Activated CD8-positive, alpha-beta memory T cell treated with anti-CD3 and anti-CD28 coated beads for 24 hours (primary cell): ENCODE measurements around the gene ST13.
"Not testable (repeated sequence)": the region's sequence is repeated elsewhere in the genome, so short reads cannot be mapped to it uniquely, and the experiment has no call there.

Experiments
- DNase-seq: peaks from one replicate; pipeline ENCODE4 v3.0.0-alpha.2; 2020

ST13 gene

GRCh38 chr22:40856513-40857308 is at the start of gene ST13, which contains the start of gene XPNPEP3:
Gene ST13 (minus strand): TSS chr22:40856639. CDS start chr22:40856540, 99 bp downstream.
Gene XPNPEP3 (plus strand): TSS chr22:40857148. CDS start chr22:40857182, 34 bp downstream.
- DNase-seq: peak; percentile 99

- DNase-seq: no peak
Measured at GRCh38 chr22:40904101-40904500, 47.7 kb upstream of the ST13 start.

DNA sequence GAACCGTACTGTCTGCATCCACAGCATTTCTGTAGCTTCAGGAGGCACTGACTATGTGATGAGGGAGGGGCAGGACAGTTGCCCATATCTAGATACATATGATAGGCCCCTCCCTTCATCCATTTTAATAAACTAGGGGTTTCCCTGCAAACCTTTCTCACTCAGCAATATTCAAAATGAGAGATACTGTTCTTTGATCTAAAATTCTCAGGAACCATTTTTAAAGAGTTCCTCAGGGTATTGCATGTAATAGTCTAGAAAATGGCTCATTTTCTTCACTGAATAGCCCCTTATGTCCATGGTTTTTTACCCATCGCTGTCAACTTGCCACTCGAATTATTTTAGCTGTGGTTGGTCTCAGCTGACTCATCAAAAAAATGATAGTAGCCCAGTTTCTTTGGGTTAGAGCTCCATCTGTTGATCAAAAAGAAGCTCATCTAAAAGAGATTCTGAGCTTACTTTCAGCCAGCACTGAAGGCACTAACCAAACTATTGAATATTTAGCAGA is 42.5 kb upstream of the ST13 start:
- DNase-seq: no peak

GRCh38 chr22:40894417-40894816 is 38.0 kb upstream of the ST13 start:
- DNase-seq: no peak

- no peak for DNase-seq
Measured at GRCh38 chr22:40890881-40891280, 34.4 kb upstream of the ST13 start.

DNA sequence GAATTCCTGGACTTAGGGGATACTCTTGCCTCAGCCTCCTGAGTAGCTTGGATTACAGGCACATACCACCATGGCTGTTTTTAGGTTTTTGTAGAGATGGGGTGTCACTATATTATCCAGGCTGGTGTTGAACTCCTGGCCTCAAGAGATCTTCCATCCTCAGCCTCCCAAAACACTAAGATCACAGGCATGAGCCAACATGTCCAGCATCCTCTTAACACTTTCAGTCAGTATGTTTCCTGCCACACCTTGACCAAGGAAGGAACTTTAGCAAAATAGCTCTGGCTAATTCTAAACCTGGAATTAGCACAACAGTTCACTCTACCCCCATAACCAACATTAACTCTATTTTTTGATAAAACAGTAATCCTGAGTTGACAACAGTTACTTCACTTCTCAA is 32.7 kb upstream of the ST13 start:
- DNase-seq: no peak

GRCh38 chr22:40878922-40879321 is 22.5 kb upstream of the ST13 start:
- no peak for DNase-seq

GRCh38 chr22:40877488-40877887 is 21.0 kb upstream of the ST13 start:
- no peak for DNase-seq

- DNase-seq: no peak
Measured at GRCh38 chr22:40876907-40877306, 20.5 kb upstream of the ST13 start.

GRCh38 chr22:40875111-40875510 is 18.7 kb upstream of the ST13 start:
- no peak for DNase-seq

GRCh38 chr22:40874016-40874415 is 17.6 kb upstream of the ST13 start:
- no peak for DNase-seq

DNA sequence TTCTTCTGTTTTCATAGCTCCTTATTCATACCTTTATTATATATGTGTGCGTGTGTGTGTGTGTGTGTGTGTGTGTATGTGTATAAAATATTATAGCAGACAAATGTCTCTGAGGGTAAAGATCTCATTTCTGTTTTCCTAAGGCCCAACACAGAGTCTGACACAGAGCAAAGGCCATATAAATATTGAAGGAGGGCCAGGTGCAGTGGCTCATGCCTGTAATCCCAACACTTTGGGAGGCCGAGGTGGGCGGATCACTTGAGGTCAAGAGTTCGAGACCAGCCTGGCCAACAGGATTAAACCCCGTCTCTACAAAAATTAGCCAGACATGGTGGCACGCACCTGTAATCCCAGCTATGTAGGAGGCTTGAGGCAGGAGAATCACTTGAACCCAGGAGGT is 11.9 kb upstream of the ST13 start:
- DNase-seq: not testable (repeated sequence)

- DNase-seq: no peak
Measured at GRCh38 chr22:40867109-40867508, 10.7 kb upstream of the ST13 start.

GRCh38 chr22:40862537-40862936 is 6.1 kb upstream of the ST13 start:
- DNase-seq: no peak

DNA sequence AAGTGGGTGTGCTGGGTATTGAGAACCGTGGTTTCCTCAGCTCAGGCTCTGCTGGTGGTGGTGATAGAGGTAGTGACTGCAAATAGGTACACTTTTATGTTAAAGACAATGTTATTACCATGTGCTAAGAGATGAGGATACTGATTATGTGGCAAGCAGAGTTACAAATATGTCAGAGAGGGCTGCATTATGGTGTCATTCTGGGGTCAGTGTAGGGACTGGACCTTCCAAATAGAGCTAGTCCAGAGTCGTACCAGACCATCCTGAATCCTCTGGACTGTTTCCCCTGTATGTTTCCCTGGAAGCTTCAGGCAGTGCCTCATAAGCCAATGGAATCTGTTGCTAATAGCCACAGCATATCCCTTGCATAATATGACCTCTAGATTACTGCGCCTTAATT is 5.6 kb upstream of the ST13 start, which contains the start of gene DNAJB7:
DNAJB7 (minus strand) TSS at position 101 of the 400 bp plus-strand sequence. CDS start 119 bp downstream, outside the sequence.
- no peak for DNase-seq

GRCh38 chr22:40857309-40857855 is 943 bp upstream of the ST13 start:
- DNase-seq: no peak

- DNase-seq: no peak
Measured at GRCh38 chr22:40855979-40856512, 393 bp downstream of the ST13 start.

DNA sequence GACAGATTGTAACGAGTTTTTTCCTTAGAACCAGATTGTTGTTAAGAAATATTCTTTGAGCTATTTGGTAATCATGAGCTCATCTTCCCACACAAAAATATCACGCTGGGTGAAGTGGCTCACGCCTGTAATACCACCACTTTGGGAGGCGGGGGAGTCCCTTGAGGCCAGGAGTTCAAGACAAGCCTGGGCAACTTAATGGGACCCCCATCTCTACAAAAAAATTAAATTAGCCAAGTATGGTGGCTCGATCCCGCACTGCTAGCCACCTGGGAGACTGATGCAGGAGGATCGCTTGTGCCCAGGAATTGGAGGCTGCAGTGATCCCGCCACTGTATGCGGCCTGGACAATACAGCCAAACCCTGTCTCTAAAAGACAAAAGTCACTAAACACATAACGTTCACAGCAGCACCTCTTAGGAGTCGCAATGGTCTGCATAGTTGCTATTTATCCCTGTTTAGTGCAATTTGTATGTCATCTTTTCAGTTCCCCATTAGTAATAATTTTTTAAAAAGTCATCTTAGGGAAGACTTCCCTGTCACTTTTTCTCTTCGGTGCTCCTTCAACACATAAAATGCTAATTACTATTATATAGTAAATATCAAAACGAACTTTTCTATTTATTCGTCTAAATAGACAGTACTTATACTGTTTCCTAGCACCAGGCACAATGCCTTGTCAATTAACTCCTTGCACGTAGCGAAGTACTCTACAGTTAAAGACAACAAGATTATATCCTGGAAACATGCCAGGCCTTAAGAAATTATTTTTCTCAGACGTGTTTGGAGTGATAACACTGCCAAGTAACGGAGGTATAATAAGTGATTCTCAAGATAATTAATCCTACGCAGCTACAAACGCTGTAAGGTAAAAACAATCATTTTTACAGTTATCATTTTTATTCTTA is 1.1 kb downstream of the ST13 start:
- DNase-seq: no peak

- DNase-seq: no peak
Measured at GRCh38 chr22:40853961-40854360, 2.5 kb downstream of the ST13 start.

DNA sequence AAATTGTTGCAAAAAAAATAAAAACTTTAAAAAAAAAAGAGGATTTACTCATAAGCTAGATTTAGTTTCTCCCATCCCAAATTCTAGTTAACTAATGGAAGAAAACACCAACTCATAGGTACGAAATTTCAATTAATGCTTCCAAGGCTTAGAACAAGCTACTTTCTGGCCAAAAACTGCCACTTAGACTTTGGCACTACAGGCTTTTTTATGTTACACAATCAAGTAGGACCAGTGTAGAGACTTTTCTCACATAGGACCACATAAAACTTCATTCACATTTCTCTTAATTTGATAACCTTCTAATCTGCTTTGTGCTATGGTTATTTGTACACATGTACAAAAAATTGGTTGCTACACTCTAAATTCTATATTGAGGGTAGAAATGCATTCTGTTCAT is 3.1 kb downstream of the ST13 start:
- DNase-seq: no peak

DNA sequence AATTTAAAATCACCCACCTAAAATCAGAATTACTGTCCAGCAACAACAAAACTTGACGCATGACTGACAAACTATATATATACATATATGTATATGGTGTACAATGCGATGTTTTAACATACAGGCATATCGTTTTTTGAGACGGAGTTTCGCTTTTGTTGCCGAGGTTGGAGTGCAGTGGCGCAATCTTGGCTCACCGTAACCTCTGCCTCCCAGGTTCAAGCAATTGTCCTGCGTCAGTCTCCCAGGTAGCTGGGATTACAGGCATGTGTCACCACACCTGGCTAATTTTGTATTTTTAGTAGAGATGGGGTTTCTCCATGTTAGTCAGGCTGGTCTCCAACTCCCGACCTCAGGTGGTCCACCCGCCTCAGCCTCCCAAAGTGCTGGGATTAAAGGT is 10.6 kb downstream of the ST13 start:
- DNase-seq: not testable (repeated sequence)

DNA sequence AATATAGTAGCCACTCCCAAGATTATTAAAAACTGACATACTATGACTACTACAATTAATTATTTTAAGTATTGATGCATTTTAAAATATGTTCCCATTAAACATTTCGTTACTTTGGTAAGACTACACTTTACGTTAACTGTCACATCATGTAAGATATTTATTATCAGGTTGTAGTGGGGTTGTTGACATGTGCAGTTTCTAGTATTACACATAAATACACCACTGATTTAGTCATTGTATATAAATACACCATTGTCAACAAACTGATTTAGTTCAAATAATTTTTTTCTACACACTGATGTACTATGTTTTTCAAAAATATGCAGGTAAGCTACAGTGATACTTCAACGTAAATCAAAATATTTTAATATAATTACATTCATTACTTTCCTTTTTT is 11.5 kb downstream of the ST13 start:
- DNase-seq: no peak

DNA sequence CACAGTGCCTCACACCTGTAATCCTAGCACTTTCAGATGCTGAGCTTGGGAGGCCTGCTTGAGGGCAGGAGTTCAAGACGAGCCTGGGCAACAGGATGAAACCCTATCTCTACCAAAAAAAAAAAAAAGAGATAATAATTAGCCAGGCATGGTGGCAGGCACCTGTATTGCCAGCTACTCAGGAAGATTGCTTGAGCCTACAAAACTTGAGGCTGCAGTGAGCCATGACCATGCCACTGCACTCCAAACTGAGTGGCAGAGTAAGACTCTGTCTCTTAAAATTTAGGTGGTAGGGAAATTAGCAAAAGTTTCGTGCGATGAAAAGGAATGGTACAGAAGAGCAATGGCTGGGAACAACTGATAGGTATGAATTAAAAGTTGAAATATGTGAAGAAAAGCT is 18.0 kb downstream of the ST13 start:
- no peak for DNase-seq
